Ishikawa (cell line): ENCODE results near the gene TSPAN11.

ENCODE experiments used
- CEBPB ChIP-seq: IDR thresholded peaks from 2 replicates; pipeline ENCODE4 v1.6.1; 2012
- CREB1 ChIP-seq: IDR thresholded peaks from 2 replicates; pipeline ENCODE4 v1.6.1; 2012; ENCODE audit warnings: low read depth
- EGR1 ChIP-seq: IDR thresholded peaks from 2 replicates; pipeline ENCODE4 v1.6.1; 2012
- EP300 ChIP-seq: IDR thresholded peaks from 2 replicates; pipeline ENCODE4 v1.6.1; 2012; ENCODE audit warnings: borderline replicate concordance
- FOXM1 ChIP-seq: IDR thresholded peaks from 2 replicates; pipeline ENCODE4 v1.6.1; 2012; ENCODE audit warnings: low read depth, borderline replicate concordance
- NFIC ChIP-seq: IDR thresholded peaks from 2 replicates; pipeline ENCODE4 v1.6.1; 2012
- RAD21 ChIP-seq: IDR thresholded peaks from 2 replicates; pipeline ENCODE4 v1.6.1; 2012; ENCODE audit warnings: low read depth
- REST ChIP-seq: IDR thresholded peaks from 2 replicates; pipeline ENCODE4 v1.6.1; 2012; ENCODE audit warnings: low read depth, mild to moderate bottlenecking
- TAF1 ChIP-seq: IDR thresholded peaks from 2 replicates; pipeline ENCODE4 v1.6.1; 2012; ENCODE audit warnings: low read depth, mild to moderate bottlenecking
- TCF12 ChIP-seq: IDR thresholded peaks from 2 replicates; pipeline ENCODE4 v1.6.1; 2012; ENCODE audit warnings: low read depth
- TEAD4 ChIP-seq: IDR thresholded peaks from 2 replicates; pipeline ENCODE4 v1.6.1; 2012
- YY1 ChIP-seq: IDR thresholded peaks from 2 replicates; pipeline ENCODE4 v1.6.1; 2012; ENCODE audit warnings: low read depth
- ZBTB7A ChIP-seq: IDR thresholded peaks from 2 replicates; pipeline ENCODE4 v1.6.1; 2012; ENCODE audit warnings: low read depth
- TF ChIP-seq, protein P1 (sequence below): IDR thresholded peaks from 2 replicates; pipeline ENCODE4 v1.6.1; 2012
- TF ChIP-seq, protein P2 (sequence below): IDR thresholded peaks from 2 replicates; pipeline ENCODE4 v1.6.1; 2012

The TSPAN11 gene

DNA sequence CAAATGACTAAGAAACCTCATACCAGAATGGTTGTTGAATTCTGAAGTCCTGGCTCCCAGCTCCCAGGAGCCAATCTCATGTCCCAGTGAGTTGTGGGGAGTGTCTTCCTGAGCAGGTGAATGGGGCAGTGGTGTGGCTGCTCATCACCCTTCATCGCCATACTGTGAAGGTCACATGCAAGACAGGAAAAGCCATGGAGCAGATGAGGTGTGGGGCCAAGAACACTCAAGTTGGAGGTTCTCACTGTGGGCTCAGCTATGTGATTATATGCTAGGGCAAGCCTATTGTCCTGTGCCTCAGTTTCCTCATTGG lies 16.6 kb upstream of the TSPAN11 start:
- no peak for TF ChIP-seq EP300
- no peak for TF ChIP-seq ZBTB7A
- no peak for TF ChIP-seq NFIC
- TF ChIP-seq REST = no peak
- TF ChIP-seq, protein P1, sequence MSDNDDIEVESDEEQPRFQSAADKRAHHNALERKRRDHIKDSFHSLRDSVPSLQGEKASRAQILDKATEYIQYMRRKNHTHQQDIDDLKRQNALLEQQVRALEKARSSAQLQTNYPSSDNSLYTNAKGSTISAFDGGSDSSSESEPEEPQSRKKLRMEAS = no peak
- TF ChIP-seq, protein P2, sequence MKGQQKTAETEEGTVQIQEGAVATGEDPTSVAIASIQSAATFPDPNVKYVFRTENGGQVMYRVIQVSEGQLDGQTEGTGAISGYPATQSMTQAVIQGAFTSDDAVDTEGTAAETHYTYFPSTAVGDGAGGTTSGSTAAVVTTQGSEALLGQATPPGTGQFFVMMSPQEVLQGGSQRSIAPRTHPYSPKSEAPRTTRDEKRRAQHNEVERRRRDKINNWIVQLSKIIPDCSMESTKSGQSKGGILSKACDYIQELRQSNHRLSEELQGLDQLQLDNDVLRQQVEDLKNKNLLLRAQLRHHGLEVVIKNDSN = no peak
- no peak for TF ChIP-seq CEBPB
- TF ChIP-seq FOXM1 = no peak
- no peak for TF ChIP-seq CREB1
- no peak for TF ChIP-seq TEAD4
- TF ChIP-seq TAF1 = no peak

GRCh38 chr12:30911207-30911606 lies 15.3 kb upstream of the TSPAN11 start:
- TF ChIP-seq ZBTB7A (no peak), CEBPB (no peak), TAF1 (no peak), REST (no peak), EP300 (no peak), RAD21 (no peak), TEAD4 (no peak), NFIC (no peak), TCF12 (no peak), FOXM1 (no peak), CREB1 (no peak)
- TF ChIP-seq, protein P2 = no peak

DNA sequence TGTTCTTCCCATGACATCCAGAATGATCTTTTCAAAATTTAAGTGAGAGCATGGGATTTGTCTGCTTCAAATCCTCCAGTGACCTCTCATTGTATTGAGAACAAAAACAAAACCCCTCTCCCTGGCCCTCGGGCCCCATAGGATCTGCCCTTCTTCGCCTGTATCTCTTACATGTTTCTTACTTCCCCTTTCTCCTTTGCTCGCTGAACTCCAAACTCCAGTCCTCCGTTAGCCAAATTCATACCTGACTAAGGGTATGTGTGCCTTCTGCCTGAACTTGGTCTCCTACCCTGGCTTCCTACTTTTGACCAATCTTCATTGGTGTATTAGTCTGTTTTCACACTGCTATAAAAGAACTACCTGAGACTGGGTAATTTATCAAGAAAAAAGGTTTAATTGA lies 13.2 kb upstream of the TSPAN11 start:
- TF ChIP-seq ZBTB7A (no peak), RAD21 (no peak), YY1 (no peak)

DNA sequence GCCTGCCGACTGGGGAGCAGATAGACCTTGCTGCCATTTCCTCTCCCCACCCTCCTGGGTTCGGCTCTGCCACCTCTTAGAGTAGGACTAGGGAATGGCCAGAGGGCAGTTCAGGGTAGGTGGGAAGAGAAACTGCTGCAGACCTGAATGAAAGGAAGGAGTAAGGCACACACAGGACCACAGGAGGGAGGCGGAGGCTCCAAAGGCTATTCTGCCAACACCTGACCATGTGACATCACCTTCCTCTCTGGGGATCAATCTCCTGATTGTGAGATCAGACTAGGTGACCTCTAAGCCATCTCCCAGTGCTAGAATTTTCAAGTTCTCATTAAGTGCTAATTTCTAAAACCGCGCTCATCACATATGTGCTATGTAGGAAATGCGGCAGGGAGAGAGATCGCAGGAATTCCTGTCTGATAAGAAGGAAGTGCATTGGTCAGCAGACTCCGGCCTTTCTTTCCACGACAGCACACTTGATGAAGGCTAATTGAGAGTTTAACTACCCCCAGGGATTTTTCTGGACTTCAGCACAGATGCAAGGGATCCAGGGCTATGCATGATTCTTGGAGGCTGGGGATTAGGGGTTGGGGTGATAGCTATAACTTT lies 11.5 kb upstream of the TSPAN11 start:
- TF ChIP-seq CEBPB (no peak), ZBTB7A (no peak), TAF1 (no peak), TCF12 (no peak), REST (no peak), YY1 (no peak), EP300 (no peak), RAD21 (no peak), TEAD4 (no peak), NFIC (no peak), EGR1 (no peak), CREB1 (no peak), FOXM1 (no peak)
- TF ChIP-seq, protein P2 = no peak
- TF ChIP-seq, protein P1 = no peak
